Body of pancreas (tissue), 4 donors: ENCODE data around the gene ARHGAP26. TPM values are rescaled to one million over a fixed set of nuclear protein-coding genes. Genes with fewer than 3 reads are reported as not detected.

Experiments used
- ATAC-seq: fragments of 150-250 bp; one replicate; pipeline ENCODE4 v1.9.1; 2016
- DNase-seq, 4 donors: peaks; one replicate each; pipeline ENCODE4 v3.0.0-alpha.2; 2019
- H3K27ac ChIP-seq, 4 donors: fragments of 200-600 bp; sonication (generic); 1 replicate in 3 of 4; 2 replicates in 1 of 4; pipeline versions ENCODE4 v1.5.1 to v1.6.1; 2016 to 2019; ENCODE audit warnings: mild to moderate bottlenecking in 1 of 4, mixed read lengths in 1 of 4, moderate library complexity in 1 of 4
- H3K27me3 ChIP-seq, 2 donors: fragments of 200-600 bp; sonication (generic); one replicate each; pipeline ENCODE4 v1.6.0; 2016; ENCODE audit warnings: mild to moderate bottlenecking in 1 of 2
- H3K36me3 ChIP-seq, 2 donors: fragments of 200-600 bp; sonication (generic); replicated peaks in 1 of 2; 2 replicates each; pipeline ENCODE4 v1.5.1; 2016; ENCODE audit warnings: low read depth in 2 of 2; ENCODE audit not compliant: insufficient read depth in 1 of 2
- H3K4me1 ChIP-seq: fragments of 200-600 bp; sonication (generic); one replicate; pipeline ENCODE4 v1.6.0; 2016
- H3K4me3 ChIP-seq, 2 donors: fragments of 200-600 bp; sonication (generic); 1 replicate in 1 of 2; 2 replicates in 1 of 2; pipeline ENCODE4 v1.5.1; 2016 to 2019
- H3K9me3 ChIP-seq, 3 donors: fragments of 200-600 bp; sonication (generic); 1 replicate in 2 of 3; 2 replicates in 1 of 3; pipeline ENCODE4 v1.5.1; 2016
- CTCF ChIP-seq, 7 experiments: fragments of 450-650 bp in 4 of 7; fragments of 200-600 bp in 3 of 7; sonication (generic) in 3 of 7; IDR thresholded peaks; one replicate each; pipeline ENCODE4 v1.5.1; 2016 to 2019; ENCODE audit warnings: antibody characterized with exemption in 7 of 7
- POLR2A ChIP-seq, 3 donors: fragments of 450-650 bp; IDR thresholded peaks; one replicate each; pipeline ENCODE4 v1.6.1; 2016; ENCODE audit warnings: antibody characterized with exemption in 3 of 3, mild to moderate bottlenecking in 2 of 3
- WGBS, 2 donors: methylation state at CpG; one replicate each; pipeline ENCODE4 v1.1.5; 2017; 5-methylcytosine and 5-hydroxymethylcytosine counted together
- intact Hi-C: fragments of 100-400 bp; cut with DNase I; formaldehyde crosslinking; loops from one replicate; pipeline ENCODE4 v1.15.1; 2023
- total RNA-seq, 2 donors: library from RNA; depleted of rRNA; stranded (reverse); fragments of >200 nt; gene quantifications; one replicate each; pipeline ENCODE4 v1.1.0, GENCODE V29; 2016

The ARHGAP26 gene
- total RNA-seq, 2 donors from 2014 or later: 12.5 to 14.2 TPM

- Histone ChIP-seq H3K27ac (no peak overlapping the region), H3K4me3 (no peak overlapping the region), H3K27me3 (no peaks in the 10 kb centered on the region), H3K4me1 (no peaks in the 10 kb centered on the region), H3K36me3 (no peaks in the 10 kb centered on the region), H3K9me3 (no peaks in the 10 kb centered on the region)
- ATAC-seq (peak; percentile 21), DNase-seq (peak in 3 of 4 donors; percentile 17 to 25 (median 19))
- 60 to 68% methylated on average over 10 of the region's 10 CpGs for WGBS, 2 donors
- intact Hi-C loops: no loop called here
- TF ChIP-seq POLR2A (IDR thresholded peaks at IDR 0.05) (no peak), CTCF (IDR thresholded peaks at IDR 0.05) (no peak)
Observed at GRCh38 chr5:143023411-143024096, 253.4 kb downstream of the ARHGAP26 start.

GRCh38 chr5:143024228-143024920 is 254.2 kb downstream of the ARHGAP26 start:
- DNase-seq (no peak), ATAC-seq (no peak)
- 77 to 78% methylated on average over 5 of the region's 5 CpGs for WGBS, 2 donors
- Histone ChIP-seq H3K9me3 (no peaks in the 10 kb centered on the region), H3K4me1 (no peaks in the 10 kb centered on the region), H3K4me3 (no peak overlapping the region), H3K27me3 (no peaks in the 10 kb centered on the region), H3K27ac (no peak overlapping the region), H3K36me3 (no peaks in the 10 kb centered on the region)
- TF ChIP-seq CTCF (IDR thresholded peaks at IDR 0.05): no peak
- TF ChIP-seq POLR2A (IDR thresholded peaks at IDR 0.05): no peak
- intact Hi-C loops: no loop called here

- intact Hi-C loops: no loop called here
- H3K27ac ChIP-seq: no peak overlapping the region
- DNase-seq (no peak), ATAC-seq (no peak)
- H3K4me3 ChIP-seq: no peak overlapping the region
- H3K9me3 ChIP-seq: no peaks in the 10 kb centered on the region
- TF ChIP-seq POLR2A (IDR thresholded peaks at IDR 0.05) (no peak), CTCF (IDR thresholded peaks at IDR 0.05) (no peak)
- 62 to 70% methylated on average over 4 of the region's 4 CpGs for WGBS, 2 donors
- no peaks in the 10 kb centered on the region for H3K4me1 ChIP-seq
- no peaks in the 10 kb centered on the region for H3K27me3 ChIP-seq
- H3K36me3 ChIP-seq: no peaks in the 10 kb centered on the region
Observed at GRCh38 chr5:143025376-143025775, 255.2 kb downstream of the ARHGAP26 start.

GRCh38 chr5:143025971-143026370 is 255.8 kb downstream of the ARHGAP26 start:
- Histone ChIP-seq H3K27me3 (no peaks in the 10 kb centered on the region), H3K27ac (no peak overlapping the region), H3K4me3 (no peak overlapping the region), H3K9me3 (no peaks in the 10 kb centered on the region), H3K4me1 (no peaks in the 10 kb centered on the region), H3K36me3 (no peaks in the 10 kb centered on the region)
- TF ChIP-seq POLR2A (IDR thresholded peaks at IDR 0.05): no peak
- TF ChIP-seq CTCF (IDR thresholded peaks at IDR 0.05): no peak
- WGBS, 2 donors: 64 to 71% methylated on average over 1 of the region's 1 CpG
- DNase-seq (no peak), ATAC-seq (no peak)
- intact Hi-C loops: no loop called here
